Activated CD4-positive, alpha-beta T cell treated with anti-CD3 and anti-CD28 coated beads for 48 hours (primary cell): Measurements from ENCODE around the gene RASSF1.
A peak's percentile ranks its signal among the peaks of the same experiment; 100 is the strongest.
"Not testable (repeated sequence)": the region's sequence is repeated elsewhere in the genome, so short reads cannot be mapped to it uniquely, and the experiment has no call there.

ENCODE experiments used
- DNase-seq: peaks from one replicate; pipeline ENCODE4 v3.0.0-alpha.2; 2020

Gene RASSF1

DNA sequence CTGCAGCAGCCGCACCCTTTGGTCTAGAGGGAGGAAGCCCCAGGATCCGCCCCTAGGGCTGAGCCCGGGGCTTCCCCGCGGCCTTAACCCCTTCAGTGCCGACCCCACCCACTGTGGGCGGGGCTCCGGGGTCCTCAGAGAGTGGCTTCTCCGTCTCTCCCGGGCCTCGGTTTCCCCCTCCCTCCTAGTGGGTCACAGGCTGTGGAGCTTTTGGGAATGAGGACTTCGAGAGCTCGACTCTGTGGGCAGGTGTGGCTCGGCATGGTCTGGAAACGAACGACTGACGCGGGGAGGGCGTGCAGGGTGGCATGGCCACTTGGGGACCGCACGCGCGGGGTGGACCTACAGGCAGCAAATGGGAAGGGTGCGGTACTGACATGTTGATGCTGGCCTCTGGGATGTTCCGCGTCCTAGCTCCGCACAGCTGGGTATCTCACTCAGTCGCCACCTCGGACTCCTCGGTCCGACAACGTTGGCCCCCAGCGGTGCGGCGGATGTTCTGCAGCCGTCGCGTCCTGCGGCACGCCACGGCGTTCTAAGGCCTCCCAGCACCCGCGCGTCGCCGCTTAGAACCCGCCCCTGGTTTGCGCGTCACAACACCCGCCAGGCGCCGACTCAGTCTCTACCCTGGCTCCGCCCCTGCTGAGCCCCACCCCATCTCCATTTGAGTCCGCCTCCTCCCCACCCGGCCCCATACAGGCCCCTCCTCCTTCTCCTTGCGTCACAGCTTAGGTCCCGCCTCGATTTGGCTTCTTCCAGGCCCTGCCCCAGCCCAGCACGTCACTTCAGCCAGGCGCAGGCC, 41.6 kb downstream of the RASSF1 start, which contains the start of the genes HYAL3 and NAA80:
Gene HYAL3 (minus strand): TSS at position 570 of the 802 bp plus-strand sequence. CDS start 3,803 bp downstream, outside the sequence.
Gene NAA80 (minus strand): TSS at position 570 of the 802 bp plus-strand sequence. CDS start 1,942 bp downstream, outside the sequence.
- peak; percentile 100 for DNase-seq

DNA sequence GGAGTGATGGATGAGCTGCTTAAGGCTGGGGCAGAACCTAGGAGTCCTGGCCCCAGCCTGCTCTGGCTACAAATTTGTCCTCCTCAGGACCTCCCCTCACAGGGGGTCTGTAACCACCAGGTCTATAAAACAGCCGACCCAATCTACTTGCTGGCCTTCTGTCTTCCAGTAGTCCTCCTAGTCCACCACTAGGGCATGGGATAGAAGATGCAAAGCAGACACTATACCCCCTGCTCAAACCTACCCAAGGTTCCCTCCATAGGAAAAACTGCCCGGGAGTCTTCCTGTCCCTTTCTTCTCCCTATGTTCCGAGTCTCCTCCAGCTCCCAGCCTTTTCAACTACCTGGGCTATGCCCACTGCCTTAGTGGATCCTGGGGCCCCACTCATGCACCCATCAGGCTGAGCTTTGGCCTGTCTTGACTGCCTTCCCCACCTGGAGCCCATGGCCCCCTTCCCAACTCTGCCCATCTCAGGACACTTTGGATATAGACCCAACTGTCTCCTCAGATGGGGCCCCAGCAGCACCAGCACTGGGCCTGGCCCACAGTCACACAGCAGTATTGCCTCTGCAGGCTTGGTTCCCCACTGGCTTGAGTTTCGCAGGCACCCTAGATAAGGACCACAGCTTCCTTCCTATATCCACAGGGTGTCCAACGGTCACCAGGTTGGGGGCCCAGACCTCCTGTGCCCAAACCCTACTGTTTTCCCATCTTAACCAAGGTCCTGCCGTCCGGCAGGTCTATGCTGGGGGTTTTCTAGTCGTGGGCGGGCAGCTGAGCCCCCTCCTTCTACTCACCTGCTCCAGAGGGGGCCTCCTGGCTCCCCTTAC, 42.5 kb downstream of the RASSF1 start:
- no peak for DNase-seq

- DNase-seq, result no peak
Measured at GRCh38 chr3:50297384-50297775, 43.3 kb downstream of the RASSF1 start.

- DNase-seq, result no peak
Measured at GRCh38 chr3:50296721-50297383, 43.8 kb downstream of the RASSF1 start.

DNA sequence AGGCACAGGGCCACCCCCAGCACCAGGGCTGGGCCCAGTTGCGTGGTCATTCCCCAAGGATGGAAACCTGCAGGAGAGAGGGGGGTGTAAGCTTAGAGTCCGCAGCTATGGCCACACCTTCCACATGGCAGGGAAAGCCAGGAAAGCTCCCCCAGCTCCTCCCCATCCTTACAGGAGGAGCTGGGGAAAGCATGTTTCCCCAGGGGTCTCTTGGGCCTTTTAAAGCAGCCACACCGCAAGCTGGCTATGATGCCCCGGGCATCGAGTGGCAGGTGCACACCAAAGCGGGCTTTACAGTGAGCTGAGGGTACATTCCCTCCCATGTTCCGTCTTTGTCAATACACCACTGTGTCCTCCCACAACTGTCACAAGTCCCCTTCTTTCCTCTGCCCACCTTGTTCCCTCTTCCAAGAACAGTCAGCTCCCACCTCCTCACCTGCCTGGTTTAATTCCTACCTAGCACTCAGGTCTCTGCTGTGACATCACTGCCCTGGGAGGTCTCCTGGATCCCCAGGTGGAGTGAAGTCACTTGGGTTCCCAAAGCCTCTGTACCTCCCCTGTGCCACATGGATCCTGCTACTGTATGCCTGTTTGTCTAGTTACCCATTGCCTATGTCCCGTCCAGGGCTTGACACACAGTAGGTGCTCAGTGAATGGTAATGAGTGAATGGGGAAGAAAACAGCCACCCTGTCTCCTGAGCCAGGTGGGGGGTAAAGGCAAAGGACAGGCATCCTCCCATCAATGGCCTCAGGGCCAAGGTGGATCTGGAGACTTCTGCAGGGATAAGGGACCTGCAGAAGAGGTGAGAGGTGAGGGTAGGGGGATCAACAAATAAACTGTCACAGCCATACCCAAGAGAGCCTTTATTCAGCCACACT, 44.8 kb downstream of the RASSF1 start:
- DNase-seq, result no peak

DNA sequence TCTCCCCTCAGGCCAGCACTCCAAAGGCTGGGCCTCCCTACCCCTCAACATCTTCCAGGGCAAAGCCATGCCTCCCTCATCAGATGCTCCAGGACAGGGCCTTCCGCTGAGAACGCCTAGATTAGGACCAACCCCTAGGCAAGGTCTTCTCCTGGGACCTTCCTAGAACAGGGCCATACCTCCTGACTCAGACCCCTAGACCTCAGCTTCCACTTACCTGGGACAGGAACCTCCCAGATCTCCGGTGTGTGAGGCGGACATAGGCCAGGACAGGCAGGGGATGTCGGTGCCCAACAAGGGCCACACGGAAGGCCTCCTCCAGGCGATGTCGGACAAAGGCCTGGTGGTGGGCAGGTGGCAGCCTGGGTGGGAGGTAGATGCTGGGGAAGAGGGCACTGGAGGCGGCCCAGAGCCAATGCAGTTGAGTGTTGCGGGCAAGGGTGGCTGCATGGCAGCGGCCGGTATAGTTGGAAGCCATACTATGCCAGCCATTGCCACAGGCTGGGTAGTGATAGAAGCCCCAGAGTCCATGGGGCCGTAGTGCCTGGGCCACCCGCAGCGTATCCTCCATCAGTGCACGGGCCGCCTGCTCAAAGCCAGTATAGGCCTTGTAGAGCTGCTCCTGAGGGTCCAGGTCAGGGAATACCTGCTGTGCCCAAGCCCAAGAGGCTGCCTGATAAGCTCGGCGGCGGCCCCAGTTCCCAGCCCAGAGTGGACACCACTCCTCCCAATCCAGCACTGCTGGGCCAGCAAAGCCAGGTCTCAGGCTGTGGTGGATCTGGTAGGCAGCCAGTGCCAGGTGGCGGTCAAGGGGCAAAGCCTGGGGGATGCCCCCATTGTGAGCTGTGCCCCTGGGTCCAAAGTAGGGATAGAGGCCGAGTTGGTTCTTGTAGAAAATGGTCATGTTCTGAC, 45.9 kb downstream of the RASSF1 start:
- DNase-seq, result no peak

DNA sequence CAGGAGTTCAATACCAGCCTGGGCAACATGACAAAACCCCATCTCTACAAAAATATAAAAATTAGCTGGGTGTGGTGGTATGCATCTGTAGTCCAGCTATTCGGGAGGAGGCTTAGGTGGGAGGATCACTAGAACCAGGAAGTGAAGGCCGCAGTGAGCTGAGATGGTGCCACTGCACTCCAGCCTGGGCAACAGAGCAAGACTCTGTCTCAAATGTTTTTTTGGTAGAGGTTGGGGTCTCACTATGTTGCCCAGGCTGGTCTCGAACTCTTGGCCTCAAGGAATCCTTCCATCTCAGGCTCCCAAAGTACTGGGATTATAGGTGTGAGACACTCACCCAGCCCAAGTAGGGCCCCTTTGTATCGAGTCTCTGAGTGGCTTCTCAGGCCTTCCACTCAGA, 46.5 kb downstream of the RASSF1 start:
- DNase-seq, result no peak

- no peak for DNase-seq
Measured at GRCh38 chr3:50293079-50293801, 47.4 kb downstream of the RASSF1 start.

GRCh38 chr3:50292159-50293078, 48.2 kb downstream of the RASSF1 start, which contains the start of gene IFRD2:
IFRD2 (minus strand) TSS chr3:50292429; CDS start chr3:50292274, 155 bp downstream.
- peak; percentile 97 for DNase-seq

DNA sequence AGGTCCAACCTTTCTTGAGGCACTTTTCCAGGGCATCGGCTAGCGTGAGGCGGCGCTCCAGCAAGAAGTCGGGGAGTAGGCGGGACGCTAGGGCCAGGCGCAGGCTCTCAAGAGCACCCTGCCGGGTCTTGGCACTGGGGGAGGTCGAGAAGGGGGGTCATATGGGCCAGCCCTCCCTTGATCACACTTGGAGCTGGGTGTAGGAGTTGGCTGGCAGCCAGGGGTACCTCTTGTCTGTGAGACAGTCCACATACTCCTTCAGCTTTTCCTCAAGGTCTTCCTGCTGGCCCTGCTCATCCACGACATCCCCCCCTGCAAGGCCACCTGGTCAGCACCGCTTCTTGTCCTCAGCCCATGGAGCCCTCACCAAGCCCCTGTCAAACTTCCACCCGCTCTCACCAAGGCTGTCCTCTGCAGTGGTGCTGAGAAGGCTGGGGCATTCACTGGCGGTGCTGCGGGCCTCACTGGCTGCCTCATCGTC, 50.4 kb downstream of the RASSF1 start:
- no peak for DNase-seq

DNA sequence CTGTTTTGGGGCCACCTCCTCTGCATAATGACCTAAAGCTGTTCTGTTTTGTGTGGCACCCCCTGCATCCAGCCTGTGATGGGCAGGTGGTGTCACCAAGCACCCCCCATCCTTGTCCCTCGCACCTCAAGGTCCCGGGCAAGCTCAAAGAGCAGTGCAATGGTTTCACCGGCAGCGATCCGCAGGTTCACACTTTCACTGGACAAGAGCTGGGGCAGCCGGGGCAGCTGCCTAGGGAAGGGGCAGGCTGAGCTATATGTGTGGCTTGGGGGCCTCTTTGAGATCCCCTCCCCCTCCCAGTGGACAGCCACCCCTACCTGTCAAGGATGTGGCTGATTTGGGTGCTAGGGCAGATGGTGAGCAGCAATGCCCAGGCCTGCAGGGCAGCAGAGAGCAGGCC, 51.5 kb downstream of the RASSF1 start:
- no peak for DNase-seq

DNA sequence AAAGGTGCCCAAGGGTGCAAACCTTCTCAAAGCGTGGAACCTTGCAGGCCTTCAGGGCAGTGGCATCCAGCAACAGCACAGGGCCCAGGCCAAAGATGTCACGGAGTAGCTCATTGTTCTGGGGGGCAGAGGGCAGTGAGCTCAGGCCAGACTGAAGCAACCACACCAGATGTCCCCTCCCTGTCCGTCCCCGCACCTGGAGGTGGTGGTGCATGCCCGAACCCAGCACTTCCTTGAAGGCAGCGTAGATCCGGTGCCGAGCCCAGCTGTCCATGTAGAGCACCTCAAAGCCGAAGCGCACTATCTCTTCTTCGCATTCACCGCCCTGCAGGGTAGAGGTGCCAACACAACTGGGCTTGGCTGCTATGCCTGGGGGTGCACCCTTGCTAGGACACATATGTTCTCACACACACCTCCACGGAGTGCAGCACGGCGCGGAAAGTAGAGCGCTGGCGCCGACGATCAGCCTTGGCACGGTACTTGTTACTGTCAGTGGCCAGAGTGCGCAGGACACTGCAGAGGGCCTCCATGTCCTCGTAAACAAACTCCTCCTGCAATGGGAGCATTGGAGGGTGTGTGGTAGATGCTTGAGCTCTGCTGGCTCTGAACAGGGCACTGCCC, 52.1 kb downstream of the RASSF1 start:
- DNase-seq, result no peak

DNA sequence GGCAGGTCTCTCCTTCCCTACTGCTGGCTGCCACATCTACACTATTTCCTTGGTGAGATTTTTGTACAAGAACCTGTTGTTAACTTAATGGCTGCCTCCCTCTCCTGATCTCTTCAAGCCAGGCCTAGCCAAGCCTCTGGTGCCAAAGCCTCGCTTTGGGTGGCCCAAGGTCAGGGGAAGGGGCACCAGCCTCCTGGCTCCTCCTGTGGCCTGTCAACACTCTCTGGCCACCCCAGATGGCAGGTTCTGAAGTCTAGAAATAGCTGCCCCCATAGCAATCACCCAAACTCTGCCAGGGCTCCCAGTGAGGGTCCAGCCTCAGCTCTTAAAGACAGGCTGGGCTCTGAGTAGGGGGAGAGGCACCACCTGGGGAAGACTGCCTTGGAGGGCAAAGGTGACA, 53.4 kb downstream of the RASSF1 start:
- DNase-seq, result no peak

DNA sequence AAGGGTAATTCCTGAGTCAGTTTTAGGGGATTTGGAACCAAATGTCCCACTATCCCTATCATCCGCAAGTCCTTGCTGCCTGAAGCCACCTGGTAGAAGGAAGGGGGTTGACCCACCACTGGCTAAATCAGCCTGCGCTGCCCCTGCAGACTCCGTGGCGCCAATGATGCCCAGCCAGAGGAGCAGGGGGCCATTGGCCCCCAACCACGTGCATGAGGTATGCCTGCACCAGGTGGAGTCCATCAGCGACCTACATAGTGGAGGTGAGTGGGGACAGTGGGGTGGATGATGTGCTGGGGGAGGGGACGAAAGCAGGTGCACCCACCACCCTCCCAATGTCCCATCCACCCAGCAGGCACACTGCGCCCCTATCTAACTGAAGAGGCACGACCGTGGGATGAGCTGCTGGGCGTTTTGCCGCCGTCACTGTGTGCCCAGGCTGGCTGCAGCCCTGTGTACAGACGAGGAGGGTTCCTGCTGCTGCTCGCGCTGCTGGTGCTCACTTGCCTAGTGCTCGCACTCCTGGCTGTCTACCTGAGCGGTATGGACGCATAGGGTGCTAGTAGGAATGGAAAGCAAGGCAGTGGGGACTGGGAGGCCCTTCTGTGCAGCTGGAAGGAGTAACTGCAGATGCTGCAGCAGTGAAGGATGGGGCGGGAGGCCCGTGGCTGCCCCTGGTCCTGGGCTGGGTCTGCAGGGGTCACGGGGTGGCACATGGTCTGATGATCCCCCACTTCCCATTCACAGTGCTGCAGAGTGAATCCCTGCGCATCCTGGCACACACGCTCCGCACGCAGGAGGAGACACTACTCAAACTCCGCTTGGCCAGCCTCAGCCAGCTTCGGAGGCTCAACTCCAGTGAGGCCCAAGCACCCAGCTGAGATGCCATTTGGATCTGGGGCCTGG, 54.1 kb downstream of the RASSF1 start:
- no peak for DNase-seq

DNA sequence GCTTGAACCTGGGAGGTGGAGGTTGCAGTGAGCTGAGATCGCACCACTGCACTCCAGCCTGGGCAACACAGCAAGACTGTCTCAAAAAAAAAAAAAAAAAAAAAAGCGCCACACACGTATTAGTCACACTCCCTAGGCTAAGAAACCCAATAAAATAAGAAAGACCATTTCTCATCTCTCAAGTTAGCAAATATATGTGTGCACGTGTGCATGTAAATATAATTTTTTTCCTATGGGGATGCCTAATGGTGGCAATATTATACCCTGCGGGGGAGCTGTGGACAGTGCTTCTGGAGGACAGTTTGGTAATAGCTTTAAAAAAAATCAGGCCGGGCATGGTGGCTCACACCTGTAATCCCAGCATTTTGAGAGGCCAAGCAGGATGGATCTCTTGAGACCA, 56.5 kb downstream of the RASSF1 start:
- DNase-seq, result not testable (repeated sequence)
